GM19193 (cell line): ENCODE measurements around the gene TMEM35A.

Experiments used
- POLR2A ChIP-seq: IDR thresholded peaks from 4 replicates; pipeline ENCODE4 v1.6.1; 2011; ENCODE audit not compliant: insufficient read depth, insufficient read length; ENCODE audit errors: extremely low read depth

Gene TMEM35A

DNA sequence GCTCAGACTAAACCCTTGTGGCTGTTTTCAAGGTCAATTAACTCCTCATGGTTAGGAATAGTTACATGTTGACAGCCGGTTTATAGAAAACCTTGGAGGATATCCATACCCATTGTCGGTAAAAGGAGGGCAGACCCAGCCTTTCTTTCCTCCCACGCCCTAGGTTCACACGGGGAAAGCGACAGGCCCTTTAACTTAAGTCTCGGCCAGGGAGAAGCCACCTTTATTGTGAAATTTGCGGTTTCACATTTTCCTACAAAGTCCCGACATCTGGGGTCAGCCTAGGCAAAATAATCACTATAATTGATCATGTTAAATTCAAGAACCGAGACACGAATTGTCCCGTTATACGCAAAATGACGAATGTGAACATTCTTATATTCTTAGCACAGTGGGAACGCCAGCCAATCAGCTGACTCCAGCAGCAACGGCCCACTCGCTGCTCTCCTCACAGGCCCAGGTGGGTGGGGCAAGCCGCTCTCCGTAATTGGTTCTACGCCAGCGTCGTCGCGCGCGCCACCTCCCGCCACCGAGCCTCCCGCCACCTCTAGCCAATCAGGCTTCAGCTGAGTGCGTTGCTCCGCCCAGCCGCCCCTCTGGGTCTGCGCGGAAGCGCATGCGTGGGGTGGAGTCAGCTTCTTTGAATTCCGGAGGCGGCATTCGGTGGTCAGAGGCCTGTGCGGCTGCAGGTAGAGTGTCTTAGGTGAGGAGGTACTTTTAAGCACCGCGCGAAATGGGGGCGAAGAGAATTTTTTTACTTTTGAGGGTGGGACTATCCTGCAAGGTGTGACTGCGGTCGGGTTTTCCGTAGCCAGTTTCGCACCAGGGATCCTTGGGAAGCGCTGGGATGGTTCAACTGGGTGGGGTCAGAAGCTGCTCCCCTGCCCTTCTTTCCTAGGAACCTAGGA, 19.1 kb downstream of the TMEM35A start, which contains the start of gene CENPI:
TSS of gene CENPI (plus strand) at position 659 of the 908 bp plus-strand sequence. CDS start 2,867 bp downstream, outside the sequence.
- peak; percentile 65 for TF ChIP-seq POLR2A

DNA sequence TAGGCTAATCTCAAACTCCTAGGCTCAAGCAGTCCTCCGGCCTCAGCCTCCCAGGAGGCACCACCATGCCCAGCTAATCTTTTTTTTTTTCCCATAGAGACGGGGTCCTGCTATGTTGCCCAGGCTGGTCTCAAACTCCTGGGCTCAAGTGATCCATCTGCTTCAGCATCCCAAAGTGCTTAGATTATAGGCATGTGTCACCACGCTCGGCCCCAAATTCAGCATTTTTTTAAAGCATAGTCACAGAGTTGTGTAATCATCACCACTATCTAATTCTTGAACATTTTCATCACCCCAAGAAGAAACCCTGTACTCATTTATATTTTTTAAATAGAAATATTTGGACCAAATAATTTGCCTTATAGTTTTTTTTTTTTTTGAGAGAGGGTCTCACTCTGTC, 29.6 kb downstream of the TMEM35A start:
- no peak for TF ChIP-seq POLR2A

DNA sequence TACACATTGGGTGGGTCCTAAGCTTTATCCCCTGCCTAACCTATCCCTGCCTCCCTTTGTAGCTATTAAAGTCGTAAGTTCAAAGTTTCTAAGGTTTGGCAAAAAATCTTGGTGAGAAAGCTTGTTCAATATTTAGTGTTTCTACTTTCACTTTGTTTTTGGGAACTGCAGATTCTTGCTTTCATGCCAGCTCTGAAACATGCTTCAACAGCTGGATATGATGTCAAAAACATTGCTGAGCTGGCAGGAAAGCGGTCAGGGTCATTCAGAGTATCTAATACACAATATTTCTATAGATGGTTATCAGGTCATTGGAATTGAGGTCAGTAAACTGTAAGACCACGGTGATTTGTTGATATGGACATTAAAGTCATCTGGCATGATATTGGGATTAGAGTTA, 39.0 kb downstream of the TMEM35A start:
- TF ChIP-seq POLR2A = no peak

DNA sequence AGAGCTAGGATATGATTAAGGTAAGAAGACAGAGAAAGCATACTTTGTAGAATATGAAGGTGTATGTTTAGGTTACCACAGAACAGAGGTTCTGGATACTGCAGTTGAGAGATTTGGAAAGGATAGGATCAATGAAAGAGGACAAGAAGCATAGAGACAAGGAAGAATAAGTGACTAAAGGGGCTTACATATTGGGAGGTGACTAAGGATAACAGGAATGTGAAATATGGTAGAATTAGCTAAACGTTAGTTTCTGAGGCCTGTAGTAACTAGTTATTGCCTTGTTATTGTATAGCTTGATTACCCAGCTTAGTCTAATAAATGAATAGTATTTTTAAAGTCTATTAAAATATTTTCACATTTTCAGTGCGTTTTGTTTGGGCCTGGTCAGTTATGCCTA, 57.6 kb downstream of the TMEM35A start:
- no peak for TF ChIP-seq POLR2A
